ENCODE results near the gene RABGAP1L. TPM values are rescaled to one million over a fixed set of nuclear protein-coding genes. Genes with fewer than 3 reads are reported as not detected.
"Not testable (repeated sequence)": the region's sequence is repeated elsewhere in the genome, so short reads cannot be mapped to it uniquely, and the experiment has no call there.

RABGAP1L gene
- total RNA-seq, 2 experiments from 2014 or later: 59.8 to 67.6 TPM

GRCh38 chr1:174407665-174408064 is 248.3 kb downstream of the RABGAP1L start:
- no peaks in the 10 kb centered on the region for H3K9me3 ChIP-seq (ENCODE audit: control insufficient read depth in 1 of 2, insufficient read depth in 1 of 2, low read length in 2 of 2)
- intact Hi-C loops (cut with DNase I, micrococcal nuclease): no loop called here
- POLR2A ChIA-PET: no interaction called here
- H3K4me1 Mint-ChIP-seq (ENCODE audit: low read depth): peaks cover 24% of the 10 kb centered on the region
- CTCF ChIA-PET: no interaction called here
- ATAC-seq (ENCODE audit: poor library complexity) (no peak), DNase-seq (no peak)
- TF ChIP-seq CTCF (IDR thresholded peaks at IDR 0.05): no peak
- no peak overlapping the region for H3K4me3 Mint-ChIP-seq
- no peaks in the 10 kb centered on the region for H3K27me3 Mint-ChIP-seq
- H3K27me3 ChIP-seq (ENCODE audit: control insufficient read depth in 1 of 2, insufficient read depth in 2 of 2, low read length in 2 of 2): no peaks in the 10 kb centered on the region
- peaks cover 7% of the 10 kb centered on the region for H3K9me3 Mint-ChIP-seq
- H3K36me3 Mint-ChIP-seq (ENCODE audit: low read depth): peaks cover 31% of the 10 kb centered on the region
- no peaks in the 10 kb centered on the region for H3K4me1 ChIP-seq (ENCODE audit: insufficient read depth, low read length)
- H3K27ac ChIP-seq (ENCODE audit: low read depth in 1 of 2, low read length in 2 of 2): no peak overlapping the region
- no peak overlapping the region for H3K4me3 ChIP-seq (ENCODE audit: low read length)
- no peak overlapping the region for H3K27ac Mint-ChIP-seq
- no peaks in the 10 kb centered on the region for H3K36me3 ChIP-seq (ENCODE audit: insufficient read depth, low read length)

GRCh38 chr1:174408146-174408545 is 248.8 kb downstream of the RABGAP1L start:
- H3K27ac Mint-ChIP-seq: no peak overlapping the region
- POLR2A ChIA-PET: no interaction called here
- ATAC-seq (ENCODE audit: poor library complexity) (no peak), DNase-seq (no peak)
- Histone ChIP-seq H3K27me3 (ENCODE audit: control insufficient read depth in 1 of 2, insufficient read depth in 2 of 2, low read length in 2 of 2) (no peaks in the 10 kb centered on the region), H3K4me3 (ENCODE audit: low read length) (no peak overlapping the region), H3K9me3 (ENCODE audit: control insufficient read depth in 1 of 2, insufficient read depth in 1 of 2, low read length in 2 of 2) (no peaks in the 10 kb centered on the region), H3K36me3 (ENCODE audit: insufficient read depth, low read length) (no peaks in the 10 kb centered on the region), H3K27ac (ENCODE audit: low read depth in 1 of 2, low read length in 2 of 2) (no peak overlapping the region), H3K4me1 (ENCODE audit: insufficient read depth, low read length) (no peaks in the 10 kb centered on the region)
- peaks cover 28% of the 10 kb centered on the region for H3K4me1 Mint-ChIP-seq (ENCODE audit: low read depth)
- TF ChIP-seq CTCF (IDR thresholded peaks at IDR 0.05): no peak
- CTCF ChIA-PET: no interaction called here
- H3K9me3 Mint-ChIP-seq: peaks cover 7% of the 10 kb centered on the region
- H3K27me3 Mint-ChIP-seq: no peaks in the 10 kb centered on the region
- peaks cover 26% of the 10 kb centered on the region for H3K36me3 Mint-ChIP-seq (ENCODE audit: low read depth)
- H3K4me3 Mint-ChIP-seq: no peak overlapping the region
- intact Hi-C loops (cut with DNase I, micrococcal nuclease): no loop called here

- H3K27me3 ChIP-seq (ENCODE audit: control insufficient read depth in 1 of 2, insufficient read depth in 2 of 2, low read length in 2 of 2); H3K9me3 Mint-ChIP-seq; H3K4me1 ChIP-seq (ENCODE audit: insufficient read depth, low read length); DNase-seq; H3K4me3 Mint-ChIP-seq; H3K9me3 ChIP-seq (ENCODE audit: control insufficient read depth in 1 of 2, insufficient read depth in 1 of 2, low read length in 2 of 2); H3K36me3 ChIP-seq (ENCODE audit: insufficient read depth, low read length); H3K27me3 Mint-ChIP-seq; H3K4me3 ChIP-seq (ENCODE audit: low read length); H3K27ac Mint-ChIP-seq; ATAC-seq (ENCODE audit: poor library complexity); POLR2A ChIA-PET; CTCF ChIA-PET; intact Hi-C loops (cut with DNase I, micrococcal nuclease); H3K27ac ChIP-seq (ENCODE audit: low read depth in 1 of 2, low read length in 2 of 2): not testable (repeated sequence)
- peaks cover 41% of the 10 kb centered on the region for H3K4me1 Mint-ChIP-seq (ENCODE audit: low read depth)
- peaks cover 26% of the 10 kb centered on the region for H3K36me3 Mint-ChIP-seq (ENCODE audit: low read depth)
These were observed 250.5 kb downstream of the RABGAP1L start for GRCh38 chr1:174409801-174410200.

GRCh38 chr1:174413632-174414031 is 254.3 kb downstream of the RABGAP1L start:
- Mint-ChIP-seq H3K27ac (no peak overlapping the region), H3K36me3 (ENCODE audit: low read depth) (peaks cover 13% of the 10 kb centered on the region), H3K27me3 (no peaks in the 10 kb centered on the region), H3K9me3 (peaks cover 3% of the 10 kb centered on the region), H3K4me3 (no peak overlapping the region), H3K4me1 (ENCODE audit: low read depth) (peaks cover 41% of the 10 kb centered on the region)
- Histone ChIP-seq H3K27me3 (ENCODE audit: control insufficient read depth in 1 of 2, insufficient read depth in 2 of 2, low read length in 2 of 2) (no peaks in the 10 kb centered on the region), H3K4me3 (ENCODE audit: low read length) (no peak overlapping the region), H3K36me3 (ENCODE audit: insufficient read depth, low read length) (no peaks in the 10 kb centered on the region), H3K9me3 (ENCODE audit: control insufficient read depth in 1 of 2, insufficient read depth in 1 of 2, low read length in 2 of 2) (no peaks in the 10 kb centered on the region), H3K4me1 (ENCODE audit: insufficient read depth, low read length) (no peaks in the 10 kb centered on the region), H3K27ac (ENCODE audit: low read depth in 1 of 2, low read length in 2 of 2) (no peak overlapping the region)
- TF ChIP-seq CTCF (IDR thresholded peaks at IDR 0.05): no peak
- intact Hi-C loops (cut with DNase I, micrococcal nuclease): no loop called here
- POLR2A ChIA-PET: no interaction called here
- ATAC-seq (ENCODE audit: poor library complexity) (no peak), DNase-seq (no peak)
- CTCF ChIA-PET: no interaction called here

Data from CD4-positive, alpha-beta T cell (primary cell).